Measurements from ENCODE around the gene TYRP1. TPM values are rescaled to one million over a fixed set of nuclear protein-coding genes. Genes with fewer than 3 reads are reported as not detected.

The TYRP1 gene
- total RNA-seq, 3 donors from 2014 or later = 0.23 to 1.7 TPM; not detected in 1

GRCh38 chr9:12753931-12754330, 60.7 kb downstream of the TYRP1 start:
- no peaks in the 10 kb centered on the region for H3K9me3 ChIP-seq
- H3K4me1 ChIP-seq (ENCODE audit: low read depth) = no peaks in the 10 kb centered on the region
- ATAC-seq = no peak
- H3K36me3 ChIP-seq (ENCODE audit: low read depth) = no peaks in the 10 kb centered on the region
- no peak for TF ChIP-seq CTCF (IDR thresholded peaks at IDR 0.05)
- DNase-seq = no peak
- intact Hi-C loops (cut with DNase I, micrococcal nuclease) = no loop called here
- no peak overlapping the region for H3K4me3 ChIP-seq

GRCh38 chr9:12759761-12760160, 66.6 kb downstream of the TYRP1 start:
- no peak for TF ChIP-seq CTCF (IDR thresholded peaks at IDR 0.05)
- no peaks in the 10 kb centered on the region for H3K9me3 ChIP-seq
- DNase-seq (no peak), ATAC-seq (peak; percentile 52)
- peaks cover 11% of the 10 kb centered on the region for H3K4me1 ChIP-seq (ENCODE audit: low read depth)
- H3K36me3 ChIP-seq (ENCODE audit: low read depth) = no peaks in the 10 kb centered on the region
- no peak overlapping the region for H3K4me3 ChIP-seq
- intact Hi-C loops (cut with DNase I, micrococcal nuclease) = no loop called here

Other genes starting within 250 kb of the TYRP1 start
- gene LURAP1L, start 81.6 kb downstream of the TYRP1 start, total RNA-seq = 10 to 100 TPM; 22.3 to 31.8 (median 31.0) TPM

Data from mucosa of descending colon (tissue), 3 donors.